GM12892 (cell line): ENCODE results near the gene TMUB1.
A peak's percentile ranks its signal among the peaks of the same experiment; 100 is the strongest.

Source experiments
- DNase-seq: peaks from one replicate; pipeline ENCODE4 v3.0.0; 2011; ENCODE audit not compliant: insufficient read length
- FAIRE-seq: peaks from 2 replicates; lab custom pipeline; 2011; peaks lifted over from hg19 to GRCh38; lab: Jason Lieb, UNC
- POLR2A ChIP-seq: IDR thresholded peaks from 2 replicates; pipeline ENCODE4 v1.6.1; 2011; ENCODE audit warnings: low read depth, low read length, control low read depth
- POLR2AphosphoS5 ChIP-seq: IDR thresholded peaks from 2 replicates; pipeline ENCODE4 v1.6.1; 2011; ENCODE audit warnings: low read depth, low read length, control low read depth
- TAF1 ChIP-seq: IDR thresholded peaks from 2 replicates; pipeline ENCODE4 v1.6.1; 2011; ENCODE audit warnings: low read depth, mild to moderate bottlenecking, control low read depth, low read length, borderline replicate concordance

The TMUB1 gene

DNA sequence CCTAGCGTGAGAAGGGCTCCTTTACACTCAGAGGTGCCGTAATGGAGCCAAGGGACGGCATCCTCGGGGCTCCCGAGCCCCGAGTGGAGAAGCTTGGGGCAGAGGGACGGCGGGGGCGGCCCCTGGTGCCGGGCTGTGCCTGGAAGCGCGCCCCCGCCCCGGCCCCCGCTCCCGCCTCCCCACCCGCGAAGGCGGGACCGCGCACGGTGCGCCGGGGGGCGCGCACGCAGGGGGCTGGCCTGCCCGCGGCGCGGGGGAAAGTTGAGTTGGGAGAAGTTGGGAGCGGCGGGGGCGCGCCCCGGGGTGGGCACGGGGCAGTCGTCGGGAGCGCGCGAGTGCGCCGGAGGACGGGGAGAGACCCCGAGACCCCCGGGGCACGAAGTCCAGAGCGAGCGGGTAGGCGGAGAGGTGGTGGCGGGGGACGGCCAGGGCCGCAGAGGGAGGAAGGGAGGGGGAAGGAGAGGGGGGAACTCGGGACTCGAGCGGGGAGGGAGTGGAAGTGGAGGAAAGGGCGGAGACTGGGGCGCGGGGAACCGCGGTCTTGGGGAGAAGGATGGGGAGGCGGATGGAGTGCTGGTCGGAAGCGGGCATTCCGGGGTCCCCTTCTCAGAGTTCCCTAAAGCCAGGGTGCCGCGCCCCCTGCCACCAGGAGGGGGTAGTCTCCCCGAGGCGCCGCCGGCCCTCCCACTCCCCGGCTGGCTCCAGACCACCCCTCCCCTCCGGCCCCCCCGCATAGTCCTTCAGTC lies 23.8 kb downstream of the TMUB1 start, which contains the start of gene SLC4A2:
Gene SLC4A2 (plus strand): TSS at position 223 of the 746 bp plus-strand sequence. CDS start 2,399 bp downstream, outside the sequence.
- TF ChIP-seq TAF1, result no peak
- TF ChIP-seq POLR2A, result peak; percentile 35; the same call in 1 of the 2 replicates
- TF ChIP-seq POLR2AphosphoS5, result no peak
- FAIRE-seq, result peak; percentile 86
- DNase-seq, result peak; percentile 96

DNA sequence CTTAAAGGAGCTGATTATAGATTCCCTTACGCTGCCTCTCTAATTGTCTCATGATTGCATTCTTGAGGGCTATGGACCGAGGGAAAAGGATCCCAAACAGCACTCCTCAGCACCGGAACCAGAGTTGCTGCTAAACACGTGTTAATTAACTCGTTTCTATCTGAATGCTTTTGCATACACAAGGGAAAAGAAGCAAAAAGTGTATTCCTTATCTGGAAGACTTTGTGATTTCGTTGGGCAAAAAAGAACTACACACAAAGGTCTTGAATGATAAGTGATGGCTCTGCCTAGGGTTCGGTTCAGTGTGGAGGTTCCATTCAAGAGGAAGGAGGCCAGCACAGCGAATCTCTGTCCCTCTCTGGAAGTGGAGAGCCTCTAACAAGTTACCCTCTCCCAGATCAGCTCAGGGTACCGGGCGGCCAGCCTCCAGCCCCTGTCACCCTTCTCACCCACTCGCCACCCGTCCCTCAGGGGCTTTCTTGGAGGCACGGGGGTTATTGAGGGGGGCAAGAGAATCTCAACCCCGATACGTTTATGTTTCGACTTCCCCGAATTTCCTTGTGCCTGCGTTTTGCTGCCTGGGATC lies 24.4 kb downstream of the TMUB1 start:
- DNase-seq (no peak), FAIRE-seq (peak; percentile 27)

DNA sequence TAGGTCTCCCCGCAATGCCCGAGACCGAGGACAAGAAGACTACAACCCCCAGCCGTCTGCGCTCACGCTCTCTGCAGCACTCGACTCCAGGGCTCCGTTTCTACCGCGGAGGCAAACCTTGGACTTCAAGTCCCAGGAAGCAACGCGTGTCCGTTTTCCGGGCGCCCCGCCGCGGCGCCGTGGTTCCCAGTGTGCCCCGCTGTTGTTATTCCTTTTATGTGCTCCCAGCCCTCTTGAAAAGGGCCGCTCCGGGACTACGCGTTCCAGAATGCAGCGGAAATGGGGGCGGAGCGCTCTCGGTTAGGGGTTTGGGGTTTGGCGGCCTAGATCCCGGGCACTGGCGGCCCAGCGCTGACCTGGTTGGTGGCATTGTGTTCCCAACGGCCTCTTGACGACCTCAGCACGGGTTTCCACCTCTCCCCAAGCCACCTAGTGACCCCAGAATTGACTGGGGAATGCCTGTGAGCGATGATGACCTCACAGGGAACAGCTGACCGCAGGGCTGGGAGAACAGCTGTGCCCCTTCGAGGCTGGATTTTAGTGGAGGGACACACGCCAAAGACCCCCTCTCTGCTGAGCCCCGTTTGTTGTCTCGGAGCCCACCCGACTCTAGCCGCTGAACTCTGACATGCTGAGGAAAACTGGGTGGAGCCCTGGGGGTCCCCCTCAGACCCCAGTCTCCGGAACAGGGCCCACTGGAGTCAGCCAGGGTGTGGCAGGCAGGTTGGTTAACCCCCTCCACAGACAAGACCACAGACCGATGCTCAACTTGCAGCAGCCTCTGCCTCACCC lies 25.1 kb downstream of the TMUB1 start:
- TF ChIP-seq POLR2AphosphoS5, result no peak
- TF ChIP-seq TAF1, result no peak
- peak; percentile 41; the same call in 1 of the 2 replicates for TF ChIP-seq POLR2A
- DNase-seq, result peak; percentile 99
- peak; percentile 95 for FAIRE-seq

More for the DNA sequence above, 24.4 kb downstream of the TMUB1 start:
- no peak for TF ChIP-seq TAF1

DNA sequence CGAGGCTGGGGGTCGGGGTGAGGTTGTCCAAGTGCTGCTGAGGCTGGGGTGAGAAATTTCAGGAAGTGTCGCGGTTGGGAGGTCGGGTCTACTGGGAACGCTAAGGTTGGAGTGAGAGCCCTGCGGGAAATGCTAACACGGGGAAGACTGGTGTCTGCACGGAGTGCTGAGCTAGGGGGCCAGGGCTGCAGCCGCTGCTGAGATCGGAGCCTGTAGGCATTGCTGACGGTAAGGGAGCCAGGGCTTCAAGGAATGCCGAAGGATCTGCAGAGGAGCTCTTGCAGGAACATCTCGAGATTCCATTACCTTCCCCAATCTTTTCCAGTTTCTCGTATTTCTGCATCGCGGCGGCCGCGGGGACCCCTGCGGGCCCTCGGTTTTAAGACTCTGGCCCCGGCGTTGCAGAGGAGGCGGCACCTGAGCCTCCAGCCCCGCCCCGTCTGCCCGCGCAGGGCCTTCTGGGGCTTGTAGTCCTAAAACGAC lies 25.7 kb downstream of the TMUB1 start, which contains the start of gene CDK5:
Gene CDK5 (minus strand): TSS at position 392 of the 483 bp plus-strand sequence. CDS start 49 bp downstream, at position 343.
- no peak for TF ChIP-seq POLR2AphosphoS5
- TF ChIP-seq TAF1, result no peak
- TF ChIP-seq POLR2A, result no peak
- DNase-seq, result no peak
- FAIRE-seq, result no peak

DNA sequence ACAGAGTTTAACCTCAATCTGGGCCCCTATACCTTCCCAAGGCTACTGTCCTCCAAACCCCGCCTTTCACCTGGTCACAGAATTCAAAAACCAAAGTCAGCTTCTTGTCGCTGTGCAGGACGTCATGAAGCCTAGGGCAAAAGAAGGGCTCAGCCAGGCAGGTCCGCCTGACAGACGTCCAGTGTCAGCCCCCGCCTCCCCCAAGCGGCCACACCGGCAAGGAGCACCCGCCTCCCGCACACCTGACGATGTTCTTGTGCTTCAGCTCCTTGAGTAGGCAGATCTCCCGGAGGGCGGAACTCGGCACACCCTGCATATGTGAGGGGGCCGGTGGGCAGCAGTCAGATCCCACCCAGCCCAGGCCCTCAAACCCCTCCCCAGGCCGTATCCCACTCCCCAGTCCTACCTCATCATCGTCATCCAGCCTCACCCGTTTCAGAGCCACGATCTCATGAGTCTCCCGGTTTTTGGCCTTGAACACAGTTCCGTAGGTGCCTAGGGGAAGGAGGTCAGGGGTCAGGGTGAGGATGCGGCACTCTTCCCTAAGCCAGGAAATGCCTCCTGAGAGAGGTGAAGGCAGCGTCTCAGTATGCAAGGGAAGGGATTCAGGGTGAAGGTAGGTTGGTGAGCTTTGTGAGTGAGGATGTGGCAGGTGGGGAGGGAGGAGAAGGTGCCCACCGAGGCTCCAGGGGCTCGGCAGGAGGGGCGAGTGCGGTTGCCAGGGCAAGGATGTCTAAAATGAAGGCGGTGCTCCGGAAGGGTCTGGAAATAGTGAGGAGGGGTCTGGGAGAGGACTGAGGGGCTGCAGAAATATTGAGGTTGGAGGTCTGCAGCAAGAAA lies 26.4 kb downstream of the TMUB1 start:
- TF ChIP-seq TAF1, result no peak
- TF ChIP-seq POLR2A, result no peak
- no peak for TF ChIP-seq POLR2AphosphoS5
- FAIRE-seq (no peak), DNase-seq (no peak)

GRCh38 chr7:151056283-151056665 lies 27.0 kb downstream of the TMUB1 start:
- no peak for DNase-seq
- FAIRE-seq, result no peak
- TF ChIP-seq POLR2A, result no peak
- TF ChIP-seq TAF1, result no peak
- no peak for TF ChIP-seq POLR2AphosphoS5

GRCh38 chr7:151053751-151054150 lies 29.5 kb downstream of the TMUB1 start:
- TF ChIP-seq TAF1 (no peak), POLR2A (no peak), POLR2AphosphoS5 (no peak)
- FAIRE-seq, result no peak
- no peak for DNase-seq

GRCh38 chr7:151053096-151053495 lies 30.2 kb downstream of the TMUB1 start:
- DNase-seq, result no peak
- no peak for FAIRE-seq
- TF ChIP-seq POLR2A (no peak), POLR2AphosphoS5 (no peak), TAF1 (no peak)

DNA sequence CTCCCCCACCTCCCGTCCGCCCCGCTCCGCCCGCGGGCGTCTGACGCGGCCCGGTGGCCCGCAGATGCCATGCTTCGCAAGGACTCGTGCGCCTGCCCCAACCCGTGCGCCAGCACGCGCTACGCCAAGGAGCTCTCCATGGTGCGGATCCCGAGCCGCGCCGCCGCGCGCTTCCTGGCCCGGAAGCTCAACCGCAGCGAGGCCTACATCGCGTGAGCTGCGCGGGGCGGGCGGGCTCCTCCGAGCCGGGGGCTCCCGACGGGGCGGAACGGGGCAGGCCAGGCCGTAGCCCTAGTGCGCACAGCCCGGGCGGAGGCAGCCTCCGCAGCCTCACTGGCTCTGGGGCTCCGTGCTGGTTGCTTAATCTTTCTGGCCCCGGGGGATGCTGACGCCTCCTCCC lies 32.2 kb downstream of the TMUB1 start:
- FAIRE-seq, result no peak
- no peak for DNase-seq
- no peak for TF ChIP-seq POLR2AphosphoS5

DNA sequence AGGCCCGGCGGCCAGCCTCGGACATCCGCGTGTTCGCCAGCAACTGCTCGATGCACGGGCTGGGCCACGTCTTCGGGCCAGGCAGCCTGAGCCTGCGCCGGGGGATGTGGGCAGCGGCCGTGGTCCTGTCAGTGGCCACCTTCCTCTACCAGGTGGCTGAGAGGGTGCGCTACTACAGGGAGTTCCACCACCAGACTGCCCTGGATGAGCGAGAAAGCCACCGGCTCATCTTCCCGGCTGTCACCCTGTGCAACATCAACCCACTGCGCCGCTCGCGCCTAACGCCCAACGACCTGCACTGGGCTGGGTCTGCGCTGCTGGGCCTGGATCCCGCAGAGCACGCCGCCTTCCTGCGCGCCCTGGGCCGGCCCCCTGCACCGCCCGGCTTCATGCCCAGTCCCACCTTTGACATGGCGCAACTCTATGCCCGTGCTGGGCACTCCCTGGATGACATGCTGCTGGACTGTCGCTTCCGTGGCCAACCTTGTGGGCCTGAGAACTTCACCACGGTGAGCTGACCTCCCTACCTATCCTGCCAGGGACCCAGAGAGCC lies 34.3 kb downstream of the TMUB1 start:
- TF ChIP-seq POLR2AphosphoS5 (no peak), POLR2A (no peak), TAF1 (no peak)
- DNase-seq, result no peak
- FAIRE-seq, result no peak
